GM23338 (cell line): Measurements from ENCODE around the gene KIFC3. TPM values are rescaled to one million over a fixed set of nuclear protein-coding genes. Genes with fewer than 3 reads are reported as not detected.

Experiments
- ATAC-seq: fragments of 200-7000 bp; cut with Tn5 transposase; 3 replicates; pipeline ENCODE4 v1.9.1; 2020
- DNase-seq: peaks from one replicate; pipeline ENCODE4 v3.0.0-alpha.2; 2015; ENCODE audit warnings: low spot score
- H2AFZ ChIP-seq: fragments of 200-600 bp; sonication (generic); 2 replicates; pipeline ENCODE4 v1.8.0; 2016; ENCODE audit warnings: antibody characterized with exemption, mild to moderate bottlenecking, moderate library complexity
- H3F3A ChIP-seq: fragments of 200-600 bp; sonication (generic); replicated peaks from 2 replicates; pipeline ENCODE4 v1.8.0; 2017; ENCODE audit warnings: antibody characterized with exemption, mixed run types, low read depth
- H3K27ac ChIP-seq: fragments of 200-600 bp; sonication (generic); 2 replicates; pipeline ENCODE4 v1.6.1; 2016; ENCODE audit warnings: low read depth
- H3K27me3 ChIP-seq: fragments of 200-600 bp; sonication (generic); 2 replicates; pipeline ENCODE4 v1.8.0; 2016; ENCODE audit warnings: mild to moderate bottlenecking, mixed run types, moderate library complexity; ENCODE audit not compliant: insufficient read depth
- H3K36me3 ChIP-seq: fragments of 200-600 bp; sonication (generic); 2 replicates; pipeline ENCODE4 v1.8.0; 2016; ENCODE audit warnings: mild to moderate bottlenecking; ENCODE audit not compliant: insufficient read depth
- H3K4me1 ChIP-seq: fragments of 200-600 bp; sonication (generic); 2 replicates; pipeline ENCODE4 v1.8.0; 2016; ENCODE audit warnings: mild to moderate bottlenecking, moderate library complexity; ENCODE audit not compliant: insufficient read depth
- H3K4me2 ChIP-seq: fragments of 200-600 bp; sonication (generic); 2 replicates; pipeline ENCODE4 v1.7.1; 2017; ENCODE audit warnings: mixed run types
- H3K4me3 ChIP-seq: fragments of 200-600 bp; sonication (generic); 2 replicates; pipeline ENCODE4 v1.6.1; 2016; ENCODE audit warnings: mixed run types
- H3K79me2 ChIP-seq: fragments of 200-600 bp; sonication (generic); replicated peaks from 2 replicates; pipeline ENCODE4 v1.8.0; 2017; ENCODE audit warnings: mild to moderate bottlenecking; ENCODE audit not compliant: insufficient read depth
- H3K9me2 ChIP-seq: fragments of 200-600 bp; sonication (generic); 2 replicates; pipeline ENCODE4 v1.8.0; 2017; ENCODE audit not compliant: insufficient read depth
- H4K20me1 ChIP-seq: fragments of 200-600 bp; sonication (generic); replicated peaks from 2 replicates; pipeline ENCODE4 v1.8.0; 2017; ENCODE audit warnings: mild to moderate bottlenecking; ENCODE audit not compliant: insufficient read depth
- H3K27ac Mint-ChIP-seq: 2 replicates; pipeline ENCODE4 v1.8.0; 2020; ENCODE audit warnings: inconsistent platforms, mild to moderate bottlenecking, moderate library complexity, mixed read lengths
- H3K27me3 Mint-ChIP-seq: 3 replicates; pipeline ENCODE4 v1.8.0; 2022; ENCODE audit warnings: low read depth, mild to moderate bottlenecking, moderate library complexity, mixed read lengths, inconsistent platforms; ENCODE audit not compliant: insufficient read depth, poor library complexity
- H3K36me3 Mint-ChIP-seq: 3 replicates; pipeline ENCODE4 v1.8.0; 2021; ENCODE audit warnings: low read depth, mild to moderate bottlenecking, inconsistent platforms, moderate library complexity, mixed read lengths
- H3K4me1 Mint-ChIP-seq: 3 replicates; pipeline ENCODE4 v1.8.0; 2020; ENCODE audit warnings: mild to moderate bottlenecking, inconsistent platforms, mixed read lengths
- H3K4me3 Mint-ChIP-seq: 3 replicates; pipeline ENCODE4 v1.8.0; 2021; ENCODE audit warnings: moderate library complexity, mild to moderate bottlenecking, inconsistent platforms, mixed read lengths
- H3K9me3 Mint-ChIP-seq: 3 replicates; pipeline ENCODE4 v1.8.0; 2020; ENCODE audit warnings: moderate library complexity, mild to moderate bottlenecking, inconsistent platforms, mixed read lengths
- CREB1 ChIP-seq: fragments of 250-450 bp; sonication (Bioruptor Pico); IDR thresholded peaks from 2 replicates; pipeline ENCODE4 v1.5.0; 2020; ENCODE audit warnings: low read depth, mild to moderate bottlenecking, moderate library complexity
- EZH2 ChIP-seq: fragments of 200-600 bp; sonication (generic); IDR thresholded peaks from one replicate; pipeline ENCODE4 v1.8.0; 2017; ENCODE audit warnings: antibody characterized with exemption, mild to moderate bottlenecking, low read depth; ENCODE audit not compliant: unreplicated experiment
- EZH2phosphoT487 ChIP-seq: fragments of 200-600 bp; sonication (generic); IDR thresholded peaks from one replicate; pipeline ENCODE4 v1.8.1; 2018; ENCODE audit warnings: antibody characterized with exemption; ENCODE audit not compliant: unreplicated experiment
- JUNB ChIP-seq: IDR thresholded peaks from one replicate; pipeline ENCODE4 v1.6.1; 2016; ENCODE audit warnings: antibody characterized with exemption; ENCODE audit not compliant: unreplicated experiment
- NANOG ChIP-seq: IDR thresholded peaks from 2 replicates; pipeline ENCODE4 v1.6.1; 2016; ENCODE audit warnings: antibody characterized with exemption, borderline replicate concordance
- POLR2AphosphoS5 ChIP-seq: IDR thresholded peaks from 2 replicates; pipeline ENCODE4 v1.6.1; 2016; ENCODE audit warnings: antibody characterized with exemption, low read depth
- ZNF114 ChIP-seq: fragments of 250-450 bp; sonication (Bioruptor Pico); IDR thresholded peaks from 2 replicates; pipeline ENCODE4 v1.5.0; 2020; ENCODE audit warnings: mild to moderate bottlenecking, moderate library complexity
- ZNF331 ChIP-seq: fragments of 250-450 bp; sonication (Bioruptor Pico); IDR thresholded peaks from 2 replicates; pipeline ENCODE4 v1.5.0; 2020; ENCODE audit warnings: low read depth, mild to moderate bottlenecking, moderate library complexity
- polyA plus RNA-seq: library from polyadenylated mRNA; unstranded; fragments of >200 nt; fragmentation: Nextera tagmentation; extraction: Ambion mirVana; gene quantifications from 2 replicates; pipeline ENCODE4 v1.2.1, GENCODE V29; 2016
- total RNA-seq: library from RNA; depleted of rRNA; stranded (reverse); fragments of >200 nt; shearing (Covaris generic); gene quantifications from 2 replicates; pipeline ENCODE4 v1.2.3, GENCODE V29; 2014
- TF ChIP-seq, protein P1 (sequence below): IDR thresholded peaks from one replicate; pipeline ENCODE4 v1.6.1; 2018; ENCODE audit warnings: antibody characterized with exemption; ENCODE audit not compliant: unreplicated experiment
- TF ChIP-seq, protein P2 (sequence below): IDR thresholded peaks from 2 replicates; pipeline ENCODE4 v1.6.1; 2016; ENCODE audit warnings: antibody characterized with exemption
- TF ChIP-seq, protein P3 (sequence below): fragments of 250-450 bp; sonication (Bioruptor Pico); IDR thresholded peaks from 2 replicates; pipeline ENCODE4 v1.5.0; 2020; ENCODE audit warnings: mild to moderate bottlenecking, moderate library complexity
- TF ChIP-seq, protein P4 (sequence below), 2 experiments: fragments of 200-600 bp in 1 of 2; sonication (generic) in 1 of 2; conservative IDR thresholded peaks; 2 replicates each; pipeline versions ENCODE4 v1.5.1 to v1.6.1; 2016 to 2017; ENCODE audit warnings: antibody characterized with exemption in 2 of 2, low read depth in 2 of 2, mild to moderate bottlenecking in 2 of 2, moderate library complexity in 1 of 2

The KIFC3 gene
- total and polyA plus RNA-seq, 2 experiments from 2014 or later = 4.4 to 12.5 TPM

DNA sequence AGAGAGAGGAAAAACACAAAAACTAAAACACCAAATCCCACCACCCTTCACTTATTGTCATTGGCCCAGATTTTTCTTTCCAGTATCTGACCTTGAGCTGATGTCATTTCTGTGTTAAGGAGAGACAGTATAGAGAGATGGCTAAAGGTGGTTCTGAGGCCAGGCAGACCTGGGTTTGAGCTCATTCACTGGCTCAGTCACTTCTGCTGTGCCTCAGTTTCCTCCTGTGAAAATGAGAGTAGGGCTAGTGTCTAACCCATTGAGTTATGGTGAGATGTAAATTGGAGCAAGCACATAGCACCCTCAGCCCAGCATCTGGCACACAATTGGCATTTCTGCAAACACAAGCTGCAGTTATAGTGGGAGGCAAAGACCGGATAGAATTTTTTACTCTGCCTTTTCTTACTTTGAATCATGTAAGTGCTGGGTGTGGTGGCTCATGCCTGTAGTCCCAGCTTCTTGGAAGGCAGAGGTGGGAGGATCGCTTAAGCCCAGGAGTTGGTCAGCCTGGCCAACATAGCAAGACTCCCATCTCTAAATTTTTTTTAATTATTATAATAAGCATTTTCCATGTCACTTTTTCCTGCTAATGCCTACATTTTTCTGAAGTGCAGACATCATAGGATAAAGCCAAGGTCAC is 6.4 kb upstream of the KIFC3 start (continued):
- TF ChIP-seq NANOG (no peak), ZNF114 (CRISPR knock-in tag) (no peak)

DNA sequence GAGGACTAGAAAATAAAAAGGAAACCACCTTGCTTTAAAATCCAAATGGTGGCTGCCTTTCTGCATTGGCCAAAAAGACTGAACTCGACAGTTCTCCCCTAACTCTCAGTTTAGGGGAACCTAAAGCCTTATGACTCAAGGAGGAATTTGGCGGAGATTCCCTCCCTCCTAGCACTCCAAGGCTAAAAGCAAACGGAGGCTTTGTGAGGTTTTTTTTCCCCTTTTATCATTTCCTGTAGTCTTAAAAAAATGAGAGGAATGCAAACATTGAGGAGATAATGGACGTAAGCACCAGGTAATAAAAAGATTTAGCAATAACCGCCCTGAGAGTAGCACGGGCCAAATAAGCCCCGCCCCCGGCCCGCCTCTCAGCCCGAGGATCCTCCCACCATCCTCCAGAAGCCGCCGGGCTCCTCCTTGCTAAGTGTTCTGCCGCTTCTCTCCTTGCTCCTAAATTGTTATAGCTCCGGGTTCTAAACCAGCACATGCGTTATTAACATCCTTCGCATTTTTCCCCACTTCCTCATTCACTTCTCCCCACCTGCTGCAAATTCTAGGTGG is 5.8 kb upstream of the KIFC3 start:
- DNase-seq (peak; percentile 89), ATAC-seq (peak; percentile 77)
- no peak overlapping the region for H2AFZ ChIP-seq
- peak overlapping the region; percentile 4; the same call in 1 of the 2 replicates for H3K27ac ChIP-seq
- H3K4me3 ChIP-seq = no peak overlapping the region
- H3K27me3 ChIP-seq = no peaks in the 10 kb centered on the region
- peak overlapping the region; percentile 44; the same call in 1 of the 3 replicates for H3K4me3 Mint-ChIP-seq
- H3K4me1 ChIP-seq = peaks cover 27% of the 10 kb centered on the region
- no peaks in the 10 kb centered on the region for H3K9me2 ChIP-seq
- no peaks in the 10 kb centered on the region for H3K36me3 Mint-ChIP-seq
- H3K27ac Mint-ChIP-seq = 0 out of 2 replicates have a peak overlapping the region, but pooled peaks have one; percentile 1
- peaks cover 23% of the 10 kb centered on the region for H3K27me3 Mint-ChIP-seq
- no peaks in the 10 kb centered on the region for H3K9me3 Mint-ChIP-seq
- no peaks in the 10 kb centered on the region for H3K79me2 ChIP-seq
- H4K20me1 ChIP-seq = no peaks in the 10 kb centered on the region
- peaks cover 6% of the 10 kb centered on the region; the same call in 1 of the 2 replicates for H3F3A ChIP-seq
- H3K36me3 ChIP-seq = no peaks in the 10 kb centered on the region
- H3K4me2 ChIP-seq = peak overlapping the region; percentile 33
- H3K4me1 Mint-ChIP-seq = peaks cover 42% of the 10 kb centered on the region
- TF ChIP-seq, protein P1, sequence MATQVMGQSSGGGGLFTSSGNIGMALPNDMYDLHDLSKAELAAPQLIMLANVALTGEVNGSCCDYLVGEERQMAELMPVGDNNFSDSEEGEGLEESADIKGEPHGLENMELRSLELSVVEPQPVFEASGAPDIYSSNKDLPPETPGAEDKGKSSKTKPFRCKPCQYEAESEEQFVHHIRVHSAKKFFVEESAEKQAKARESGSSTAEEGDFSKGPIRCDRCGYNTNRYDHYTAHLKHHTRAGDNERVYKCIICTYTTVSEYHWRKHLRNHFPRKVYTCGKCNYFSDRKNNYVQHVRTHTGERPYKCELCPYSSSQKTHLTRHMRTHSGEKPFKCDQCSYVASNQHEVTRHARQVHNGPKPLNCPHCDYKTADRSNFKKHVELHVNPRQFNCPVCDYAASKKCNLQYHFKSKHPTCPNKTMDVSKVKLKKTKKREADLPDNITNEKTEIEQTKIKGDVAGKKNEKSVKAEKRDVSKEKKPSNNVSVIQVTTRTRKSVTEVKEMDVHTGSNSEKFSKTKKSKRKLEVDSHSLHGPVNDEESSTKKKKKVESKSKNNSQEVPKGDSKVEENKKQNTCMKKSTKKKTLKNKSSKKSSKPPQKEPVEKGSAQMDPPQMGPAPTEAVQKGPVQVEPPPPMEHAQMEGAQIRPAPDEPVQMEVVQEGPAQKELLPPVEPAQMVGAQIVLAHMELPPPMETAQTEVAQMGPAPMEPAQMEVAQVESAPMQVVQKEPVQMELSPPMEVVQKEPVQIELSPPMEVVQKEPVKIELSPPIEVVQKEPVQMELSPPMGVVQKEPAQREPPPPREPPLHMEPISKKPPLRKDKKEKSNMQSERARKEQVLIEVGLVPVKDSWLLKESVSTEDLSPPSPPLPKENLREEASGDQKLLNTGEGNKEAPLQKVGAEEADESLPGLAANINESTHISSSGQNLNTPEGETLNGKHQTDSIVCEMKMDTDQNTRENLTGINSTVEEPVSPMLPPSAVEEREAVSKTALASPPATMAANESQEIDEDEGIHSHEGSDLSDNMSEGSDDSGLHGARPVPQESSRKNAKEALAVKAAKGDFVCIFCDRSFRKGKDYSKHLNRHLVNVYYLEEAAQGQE = no peak
- TF ChIP-seq, protein P2, sequence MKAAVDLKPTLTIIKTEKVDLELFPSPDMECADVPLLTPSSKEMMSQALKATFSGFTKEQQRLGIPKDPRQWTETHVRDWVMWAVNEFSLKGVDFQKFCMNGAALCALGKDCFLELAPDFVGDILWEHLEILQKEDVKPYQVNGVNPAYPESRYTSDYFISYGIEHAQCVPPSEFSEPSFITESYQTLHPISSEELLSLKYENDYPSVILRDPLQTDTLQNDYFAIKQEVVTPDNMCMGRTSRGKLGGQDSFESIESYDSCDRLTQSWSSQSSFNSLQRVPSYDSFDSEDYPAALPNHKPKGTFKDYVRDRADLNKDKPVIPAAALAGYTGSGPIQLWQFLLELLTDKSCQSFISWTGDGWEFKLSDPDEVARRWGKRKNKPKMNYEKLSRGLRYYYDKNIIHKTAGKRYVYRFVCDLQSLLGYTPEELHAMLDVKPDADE = no peak
- no peak for TF ChIP-seq JUNB
- no peak for TF ChIP-seq CREB1 (CRISPR knock-in tag)
- no peak for TF ChIP-seq POLR2AphosphoS5
- no peak for TF ChIP-seq ZNF331 (CRISPR knock-in tag)
- TF ChIP-seq, protein P3, sequence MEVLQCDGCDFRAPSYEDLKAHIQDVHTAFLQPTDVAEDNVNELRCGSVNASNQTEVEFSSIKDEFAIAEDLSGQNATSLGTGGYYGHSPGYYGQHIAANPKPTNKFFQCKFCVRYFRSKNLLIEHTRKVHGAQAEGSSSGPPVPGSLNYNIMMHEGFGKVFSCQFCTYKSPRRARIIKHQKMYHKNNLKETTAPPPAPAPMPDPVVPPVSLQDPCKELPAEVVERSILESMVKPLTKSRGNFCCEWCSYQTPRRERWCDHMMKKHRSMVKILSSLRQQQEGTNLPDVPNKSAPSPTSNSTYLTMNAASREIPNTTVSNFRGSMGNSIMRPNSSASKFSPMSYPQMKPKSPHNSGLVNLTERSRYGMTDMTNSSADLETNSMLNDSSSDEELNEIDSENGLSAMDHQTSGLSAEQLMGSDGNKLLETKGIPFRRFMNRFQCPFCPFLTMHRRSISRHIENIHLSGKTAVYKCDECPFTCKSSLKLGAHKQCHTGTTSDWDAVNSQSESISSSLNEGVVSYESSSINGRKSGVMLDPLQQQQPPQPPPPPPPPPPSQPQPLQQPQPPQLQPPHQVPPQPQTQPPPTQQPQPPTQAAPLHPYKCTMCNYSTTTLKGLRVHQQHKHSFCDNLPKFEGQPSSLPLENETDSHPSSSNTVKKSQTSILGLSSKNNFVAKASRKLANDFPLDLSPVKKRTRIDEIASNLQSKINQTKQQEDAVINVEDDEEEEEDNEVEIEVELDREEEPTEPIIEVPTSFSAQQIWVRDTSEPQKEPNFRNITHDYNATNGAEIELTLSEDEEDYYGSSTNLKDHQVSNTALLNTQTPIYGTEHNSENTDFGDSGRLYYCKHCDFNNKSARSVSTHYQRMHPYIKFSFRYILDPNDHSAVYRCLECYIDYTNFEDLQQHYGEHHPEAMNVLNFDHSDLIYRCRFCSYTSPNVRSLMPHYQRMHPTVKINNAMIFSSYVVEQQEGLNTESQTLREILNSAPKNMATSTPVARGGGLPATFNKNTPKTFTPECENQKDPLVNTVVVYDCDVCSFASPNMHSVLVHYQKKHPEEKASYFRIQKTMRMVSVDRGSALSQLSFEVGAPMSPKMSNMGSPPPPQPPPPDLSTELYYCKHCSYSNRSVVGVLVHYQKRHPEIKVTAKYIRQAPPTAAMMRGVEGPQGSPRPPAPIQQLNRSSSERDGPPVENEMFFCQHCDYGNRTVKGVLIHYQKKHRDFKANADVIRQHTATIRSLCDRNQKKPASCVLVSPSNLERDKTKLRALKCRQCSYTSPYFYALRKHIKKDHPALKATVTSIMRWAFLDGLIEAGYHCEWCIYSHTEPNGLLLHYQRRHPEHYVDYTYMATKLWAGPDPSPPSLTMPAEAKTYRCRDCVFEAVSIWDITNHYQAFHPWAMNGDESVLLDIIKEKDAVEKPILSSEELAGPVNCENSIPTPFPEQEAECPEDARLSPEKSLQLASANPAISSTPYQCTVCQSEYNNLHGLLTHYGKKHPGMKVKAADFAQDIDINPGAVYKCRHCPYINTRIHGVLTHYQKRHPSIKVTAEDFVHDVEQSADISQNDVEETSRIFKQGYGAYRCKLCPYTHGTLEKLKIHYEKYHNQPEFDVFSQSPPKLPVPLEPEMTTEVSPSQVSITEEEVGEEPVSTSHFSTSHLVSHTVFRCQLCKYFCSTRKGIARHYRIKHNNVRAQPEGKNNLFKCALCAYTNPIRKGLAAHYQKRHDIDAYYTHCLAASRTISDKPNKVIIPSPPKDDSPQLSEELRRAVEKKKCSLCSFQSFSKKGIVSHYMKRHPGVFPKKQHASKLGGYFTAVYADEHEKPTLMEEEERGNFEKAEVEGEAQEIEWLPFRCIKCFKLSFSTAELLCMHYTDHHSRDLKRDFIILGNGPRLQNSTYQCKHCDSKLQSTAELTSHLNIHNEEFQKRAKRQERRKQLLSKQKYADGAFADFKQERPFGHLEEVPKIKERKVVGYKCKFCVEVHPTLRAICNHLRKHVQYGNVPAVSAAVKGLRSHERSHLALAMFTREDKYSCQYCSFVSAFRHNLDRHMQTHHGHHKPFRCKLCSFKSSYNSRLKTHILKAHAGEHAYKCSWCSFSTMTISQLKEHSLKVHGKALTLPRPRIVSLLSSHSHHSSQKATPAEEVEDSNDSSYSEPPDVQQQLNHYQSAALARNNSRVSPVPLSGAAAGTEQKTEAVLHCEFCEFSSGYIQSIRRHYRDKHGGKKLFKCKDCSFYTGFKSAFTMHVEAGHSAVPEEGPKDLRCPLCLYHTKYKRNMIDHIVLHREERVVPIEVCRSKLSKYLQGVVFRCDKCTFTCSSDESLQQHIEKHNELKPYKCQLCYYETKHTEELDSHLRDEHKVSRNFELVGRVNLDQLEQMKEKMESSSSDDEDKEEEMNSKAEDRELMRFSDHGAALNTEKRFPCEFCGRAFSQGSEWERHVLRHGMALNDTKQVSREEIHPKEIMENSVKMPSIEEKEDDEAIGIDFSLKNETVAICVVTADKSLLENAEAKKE = no peak
- TF ChIP-seq, protein P4, sequence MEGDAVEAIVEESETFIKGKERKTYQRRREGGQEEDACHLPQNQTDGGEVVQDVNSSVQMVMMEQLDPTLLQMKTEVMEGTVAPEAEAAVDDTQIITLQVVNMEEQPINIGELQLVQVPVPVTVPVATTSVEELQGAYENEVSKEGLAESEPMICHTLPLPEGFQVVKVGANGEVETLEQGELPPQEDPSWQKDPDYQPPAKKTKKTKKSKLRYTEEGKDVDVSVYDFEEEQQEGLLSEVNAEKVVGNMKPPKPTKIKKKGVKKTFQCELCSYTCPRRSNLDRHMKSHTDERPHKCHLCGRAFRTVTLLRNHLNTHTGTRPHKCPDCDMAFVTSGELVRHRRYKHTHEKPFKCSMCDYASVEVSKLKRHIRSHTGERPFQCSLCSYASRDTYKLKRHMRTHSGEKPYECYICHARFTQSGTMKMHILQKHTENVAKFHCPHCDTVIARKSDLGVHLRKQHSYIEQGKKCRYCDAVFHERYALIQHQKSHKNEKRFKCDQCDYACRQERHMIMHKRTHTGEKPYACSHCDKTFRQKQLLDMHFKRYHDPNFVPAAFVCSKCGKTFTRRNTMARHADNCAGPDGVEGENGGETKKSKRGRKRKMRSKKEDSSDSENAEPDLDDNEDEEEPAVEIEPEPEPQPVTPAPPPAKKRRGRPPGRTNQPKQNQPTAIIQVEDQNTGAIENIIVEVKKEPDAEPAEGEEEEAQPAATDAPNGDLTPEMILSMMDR (conservative IDR thresholded peaks at IDR 0.05; ENCODE audit: low read depth in 2 of 2) = no peak
- no peak for TF ChIP-seq EZH2phosphoT487
- no peak for TF ChIP-seq NANOG
- no peak for TF ChIP-seq EZH2
